DOHH2 (cell line): Measurements from ENCODE around the gene KIF26B.
A peak's percentile ranks its signal among the peaks of the same experiment; 100 is the strongest.

Source experiments
- H3F3A ChIP-seq: fragments of 200-600 bp; sonication (generic), shearing (Covaris generic); 2 replicates; pipeline ENCODE4 v1.6.0; 2016; ENCODE audit warnings: antibody characterized with exemption, mild to moderate bottlenecking; ENCODE audit not compliant: control insufficient read depth, insufficient read depth
- H3K27ac ChIP-seq: fragments of 200-600 bp; sonication (generic); 2 replicates; pipeline ENCODE4 v1.5.1; 2014; ENCODE audit warnings: low read depth, mild to moderate bottlenecking, low read length, moderate library complexity
- H3K27me3 ChIP-seq: fragments of 200-600 bp; sonication (generic); 2 replicates; pipeline ENCODE4 v1.6.1; 2014; ENCODE audit warnings: mild to moderate bottlenecking, low read length, mixed read lengths; ENCODE audit not compliant: control insufficient read depth
- H3K36me3 ChIP-seq: fragments of 200-600 bp; sonication (generic); 2 replicates; pipeline ENCODE4 v1.6.1; 2014; ENCODE audit warnings: mild to moderate bottlenecking, low read length, moderate library complexity, mixed read lengths; ENCODE audit not compliant: control insufficient read depth
- H3K4me1 ChIP-seq: fragments of 200-600 bp; sonication (generic); 2 replicates; pipeline ENCODE4 v1.6.1; 2014; ENCODE audit warnings: mild to moderate bottlenecking, low read length, mixed read lengths; ENCODE audit not compliant: control insufficient read depth
- H3K4me2 ChIP-seq: fragments of 200-600 bp; sonication (generic); 2 replicates; pipeline ENCODE4 v1.6.0; 2014; ENCODE audit warnings: mild to moderate bottlenecking, low read length, moderate library complexity
- H3K4me3 ChIP-seq: fragments of 200-600 bp; sonication (generic); 2 replicates; pipeline ENCODE4 v1.5.1; 2014; ENCODE audit warnings: mild to moderate bottlenecking, low read length, mixed read lengths
- H3K79me2 ChIP-seq: fragments of 200-600 bp; sonication (generic); 2 replicates; pipeline ENCODE4 v1.6.1; 2014; ENCODE audit warnings: mild to moderate bottlenecking, low read length, mixed read lengths; ENCODE audit not compliant: control insufficient read depth
- H3K9me2 ChIP-seq: fragments of 200-600 bp; sonication (generic); replicated peaks from 2 replicates; pipeline ENCODE4 v1.6.1; 2014; ENCODE audit warnings: mild to moderate bottlenecking, low read length, mixed read lengths; ENCODE audit not compliant: control insufficient read depth
- H3K9me3 ChIP-seq: fragments of 200-600 bp; sonication (generic); 2 replicates; pipeline ENCODE4 v1.6.1; 2014; ENCODE audit warnings: antibody characterized with exemption, low read length, mixed read lengths; ENCODE audit not compliant: control insufficient read depth, insufficient read depth
- H4K20me1 ChIP-seq: fragments of 200-600 bp; sonication (generic); 2 replicates; pipeline ENCODE4 v1.6.0; 2014; ENCODE audit warnings: low read depth, mild to moderate bottlenecking, antibody characterized with exemption, low read length, moderate library complexity; ENCODE audit not compliant: control insufficient read depth, insufficient read depth
- EZH2phosphoT487 ChIP-seq: fragments of 200-600 bp; sonication (generic); IDR thresholded peaks from 2 replicates; pipeline ENCODE4 v1.6.1; 2017; ENCODE audit warnings: borderline replicate concordance, mild to moderate bottlenecking, antibody characterized with exemption, low read length, moderate library complexity, mixed read lengths
- TF ChIP-seq, protein P1 (sequence below): fragments of 200-600 bp; sonication (generic); IDR thresholded peaks from one replicate; pipeline ENCODE4 v1.5.1; 2014; ENCODE audit warnings: antibody characterized with exemption, mild to moderate bottlenecking, low read depth, low read length; ENCODE audit not compliant: poor library complexity, severe bottlenecking

The KIF26B gene

DNA sequence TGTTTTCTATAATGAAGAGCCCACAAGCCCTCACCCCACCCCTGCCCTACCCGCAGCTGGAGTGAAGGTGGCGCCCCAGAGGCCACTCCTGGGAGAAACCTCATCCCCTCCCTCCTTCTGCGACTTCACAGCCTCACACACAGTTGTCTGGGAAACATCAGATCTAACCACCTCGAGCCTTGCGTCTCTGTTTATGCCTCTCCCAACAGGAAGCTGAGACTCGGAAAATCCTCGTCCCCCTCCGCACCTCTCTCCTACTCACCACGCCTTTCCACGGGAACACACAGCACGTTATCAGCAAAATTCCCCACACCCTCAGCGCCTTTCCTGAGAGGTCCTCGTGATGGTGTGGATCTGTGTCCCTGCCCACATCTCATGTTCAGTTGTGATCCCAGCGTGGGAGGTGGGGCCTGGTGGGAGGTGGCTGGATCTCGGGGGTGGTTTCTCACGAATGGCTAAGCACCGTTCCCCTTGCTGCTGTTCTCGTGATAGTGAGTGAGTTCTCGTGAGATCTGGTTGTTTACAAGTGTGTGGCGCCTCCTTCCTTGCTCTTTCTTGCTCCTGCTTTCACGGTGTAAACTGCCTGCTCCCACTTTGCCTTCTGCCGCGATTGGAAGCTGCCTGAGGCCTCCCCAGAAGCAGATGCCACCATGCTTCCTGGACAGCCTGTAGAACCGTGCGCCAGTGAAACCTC lies 190.6 kb downstream of the KIF26B start:
- H3K27ac ChIP-seq = no peak overlapping the region
- TF ChIP-seq, protein P1, sequence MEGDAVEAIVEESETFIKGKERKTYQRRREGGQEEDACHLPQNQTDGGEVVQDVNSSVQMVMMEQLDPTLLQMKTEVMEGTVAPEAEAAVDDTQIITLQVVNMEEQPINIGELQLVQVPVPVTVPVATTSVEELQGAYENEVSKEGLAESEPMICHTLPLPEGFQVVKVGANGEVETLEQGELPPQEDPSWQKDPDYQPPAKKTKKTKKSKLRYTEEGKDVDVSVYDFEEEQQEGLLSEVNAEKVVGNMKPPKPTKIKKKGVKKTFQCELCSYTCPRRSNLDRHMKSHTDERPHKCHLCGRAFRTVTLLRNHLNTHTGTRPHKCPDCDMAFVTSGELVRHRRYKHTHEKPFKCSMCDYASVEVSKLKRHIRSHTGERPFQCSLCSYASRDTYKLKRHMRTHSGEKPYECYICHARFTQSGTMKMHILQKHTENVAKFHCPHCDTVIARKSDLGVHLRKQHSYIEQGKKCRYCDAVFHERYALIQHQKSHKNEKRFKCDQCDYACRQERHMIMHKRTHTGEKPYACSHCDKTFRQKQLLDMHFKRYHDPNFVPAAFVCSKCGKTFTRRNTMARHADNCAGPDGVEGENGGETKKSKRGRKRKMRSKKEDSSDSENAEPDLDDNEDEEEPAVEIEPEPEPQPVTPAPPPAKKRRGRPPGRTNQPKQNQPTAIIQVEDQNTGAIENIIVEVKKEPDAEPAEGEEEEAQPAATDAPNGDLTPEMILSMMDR = peak; percentile 15
- no peak for TF ChIP-seq EZH2phosphoT487
- H3K9me2 ChIP-seq = no peaks in the 10 kb centered on the region
- H3F3A ChIP-seq = no peaks in the 10 kb centered on the region
- H3K9me3 ChIP-seq = no peaks in the 10 kb centered on the region
- H3K36me3 ChIP-seq = no peaks in the 10 kb centered on the region
- H3K4me2 ChIP-seq = no peak overlapping the region
- no peaks in the 10 kb centered on the region for H4K20me1 ChIP-seq
- no peak overlapping the region for H3K4me3 ChIP-seq
- H3K79me2 ChIP-seq = no peaks in the 10 kb centered on the region
- H3K4me1 ChIP-seq = no peaks in the 10 kb centered on the region
- peaks cover 3% of the 10 kb centered on the region; the same call in 1 of the 2 replicates for H3K27me3 ChIP-seq

DNA sequence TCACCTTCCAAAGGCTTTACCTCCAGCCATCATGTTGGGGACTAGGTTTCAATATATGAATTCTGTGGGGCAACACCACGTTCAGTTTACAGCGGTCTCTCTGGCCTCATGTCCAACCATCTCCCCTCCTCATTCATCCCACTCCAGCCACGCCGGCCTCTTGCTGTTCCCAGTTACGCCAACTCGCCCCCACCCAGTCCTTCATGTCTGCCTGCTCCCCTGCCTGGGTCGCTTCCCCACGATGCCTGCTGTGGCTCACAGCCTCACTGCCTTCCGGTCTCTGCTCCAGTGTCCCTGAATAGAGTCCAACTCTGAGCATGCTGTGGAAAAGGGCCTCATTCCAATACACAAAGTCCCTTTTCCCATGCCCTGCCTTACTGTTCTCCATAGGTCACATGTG lies 193.8 kb downstream of the KIF26B start:
- H3K9me3 ChIP-seq = no peaks in the 10 kb centered on the region
- no peaks in the 10 kb centered on the region for H3K9me2 ChIP-seq
- no peaks in the 10 kb centered on the region for H3K4me1 ChIP-seq
- no peaks in the 10 kb centered on the region for H3K36me3 ChIP-seq
- H3K79me2 ChIP-seq = no peaks in the 10 kb centered on the region
- peaks cover 3% of the 10 kb centered on the region; the same call in 1 of the 2 replicates for H3K27me3 ChIP-seq
- H3K4me2 ChIP-seq = no peak overlapping the region
- H3K4me3 ChIP-seq = no peak overlapping the region
- no peaks in the 10 kb centered on the region for H4K20me1 ChIP-seq
- TF ChIP-seq, protein P1 = no peak
- TF ChIP-seq EZH2phosphoT487 = no peak
- H3K27ac ChIP-seq = no peak overlapping the region
- H3F3A ChIP-seq = no peaks in the 10 kb centered on the region

DNA sequence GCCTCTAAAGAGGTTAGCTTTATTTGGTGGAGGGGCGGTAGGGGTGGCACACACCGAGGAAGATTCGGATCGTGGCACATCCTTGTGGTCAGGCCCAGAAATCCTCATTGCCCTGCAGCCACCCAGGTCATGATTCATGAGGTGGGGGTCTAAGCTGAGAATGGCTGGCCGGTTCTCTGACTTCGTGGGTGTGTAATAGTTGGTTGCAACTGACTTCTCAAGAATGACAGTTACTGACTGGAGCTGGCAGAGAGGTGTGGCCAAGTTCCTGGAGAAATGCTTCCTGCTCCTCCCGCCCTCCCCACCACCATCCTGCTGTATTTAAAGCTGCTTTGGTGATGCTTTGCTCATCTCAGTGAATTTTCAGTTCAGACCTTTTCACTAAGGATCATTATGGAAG lies 198.6 kb downstream of the KIF26B start:
- Histone ChIP-seq H3K9me3 (no peaks in the 10 kb centered on the region), H3K4me3 (no peak overlapping the region), H3K27me3 (peaks cover 3% of the 10 kb centered on the region; the same call in 1 of the 2 replicates), H3K27ac (no peak overlapping the region), H3K4me2 (no peak overlapping the region), H3K79me2 (no peaks in the 10 kb centered on the region), H3K36me3 (no peaks in the 10 kb centered on the region), H4K20me1 (no peaks in the 10 kb centered on the region), H3K9me2 (no peaks in the 10 kb centered on the region), H3K4me1 (no peaks in the 10 kb centered on the region), H3F3A (no peaks in the 10 kb centered on the region)
- TF ChIP-seq, protein P1 = no peak
- no peak for TF ChIP-seq EZH2phosphoT487
